WTC11 (cell line): ENCODE measurements around the gene DNALI1. TPM values are rescaled to one million over a fixed set of nuclear protein-coding genes. Genes with fewer than 3 reads are reported as not detected.

Source experiments
- ATAC-seq: fragments of 200-7000 bp; cut with Tn5 transposase; 2 replicates; pipeline ENCODE4 v1.10.0; 2021; ENCODE audit warnings: mild to moderate bottlenecking, moderate library complexity
- CTCF ChIA-PET: fragments of 300-600 bp; sonication (Branson Sonifier 250); formaldehyde crosslinking; loops from one replicate; lab custom pipeline; 2021; ENCODE audit warnings: antibody characterized with exemption; lab: Charles Lee
- POLR2A ChIA-PET: fragments of 350-600 bp; sonication (Branson Sonifier 250); formaldehyde crosslinking; loops from one replicate; lab custom pipeline; 2021; ENCODE audit warnings: antibody characterized with exemption; lab: Charles Lee
- DNase-seq: peaks from one replicate; pipeline ENCODE4 v3.0.0; 2021; ENCODE audit warnings: low spot score
- H3K27ac Mint-ChIP-seq: 2 replicates; pipeline ENCODE4 v1.8.0; 2021; ENCODE audit warnings: mixed read lengths
- H3K27me3 Mint-ChIP-seq: 2 replicates; pipeline ENCODE4 v1.8.0; 2021; ENCODE audit warnings: low read depth, mild to moderate bottlenecking, moderate library complexity, mixed read lengths
- H3K36me3 Mint-ChIP-seq: 2 replicates; pipeline ENCODE4 v1.8.0; 2021; ENCODE audit warnings: mixed read lengths
- H3K4me1 Mint-ChIP-seq: 2 replicates; pipeline ENCODE4 v1.8.0; 2022; ENCODE audit warnings: mixed read lengths
- H3K4me3 Mint-ChIP-seq: 2 replicates; pipeline ENCODE4 v1.8.0; 2021; ENCODE audit warnings: mild to moderate bottlenecking, moderate library complexity, mixed read lengths
- H3K9me3 Mint-ChIP-seq: 2 replicates; pipeline ENCODE4 v1.8.0; 2021; ENCODE audit warnings: mixed read lengths
- ATF1 ChIP-seq: sonication (generic); formaldehyde crosslinking; IDR thresholded peaks from 2 replicates; pipeline ENCODE4 v1.8.1; 2023; ENCODE audit warnings: mild to moderate bottlenecking, moderate library complexity, missing genetic modification reagents
- ATF6 ChIP-seq: sonication (generic); formaldehyde crosslinking; IDR thresholded peaks from 2 replicates; pipeline ENCODE4 v1.8.1; 2023; ENCODE audit warnings: mild to moderate bottlenecking, missing genetic modification reagents
- CBFB ChIP-seq: sonication (generic); formaldehyde crosslinking; IDR thresholded peaks from 2 replicates; pipeline ENCODE4 v1.8.1; 2022; ENCODE audit warnings: mild to moderate bottlenecking, low read depth, missing genetic modification reagents
- EMX1 ChIP-seq: fragments of 250-450 bp; sonication (Bioruptor Pico); IDR thresholded peaks from 2 replicates; pipeline ENCODE4 v1.8.0; 2021; ENCODE audit warnings: mild to moderate bottlenecking
- ESRRA ChIP-seq: sonication (generic); formaldehyde crosslinking; IDR thresholded peaks from 2 replicates; pipeline ENCODE4 v1.8.1; 2022; ENCODE audit warnings: mild to moderate bottlenecking, missing genetic modification reagents, borderline replicate concordance
- GRHL2 ChIP-seq: fragments of 250-450 bp; sonication (Bioruptor Pico); IDR thresholded peaks from 2 replicates; pipeline ENCODE4 v1.8.0; 2022; ENCODE audit warnings: mild to moderate bottlenecking, moderate library complexity; ENCODE audit not compliant: insufficient replicate concordance, severe bottlenecking
- HMGA2 ChIP-seq: fragments of 250-450 bp; sonication (Bioruptor Pico); IDR thresholded peaks from 2 replicates; pipeline ENCODE4 v1.4.0; 2021; ENCODE audit warnings: mild to moderate bottlenecking, moderate library complexity
- JAZF1 ChIP-seq: fragments of 250-450 bp; sonication (Bioruptor Pico); IDR thresholded peaks from 2 replicates; pipeline ENCODE4 v1.9.0; 2021; ENCODE audit warnings: moderate library complexity, mild to moderate bottlenecking, inconsistent platforms
- JUN ChIP-seq: sonication (generic); formaldehyde crosslinking; IDR thresholded peaks from 2 replicates; pipeline ENCODE4 v1.8.0; 2023; ENCODE audit warnings: mild to moderate bottlenecking, missing genetic modification reagents
- MAX ChIP-seq: sonication (generic); formaldehyde crosslinking; IDR thresholded peaks from 2 replicates; pipeline ENCODE4 v1.8.0; 2022; ENCODE audit warnings: mild to moderate bottlenecking, missing genetic modification reagents
- NFATC4 ChIP-seq: fragments of 250-450 bp; sonication (Bioruptor Pico); IDR thresholded peaks from 2 replicates; pipeline ENCODE4 v1.9.0; 2021; ENCODE audit warnings: mild to moderate bottlenecking
- OVOL2 ChIP-seq: fragments of 250-450 bp; sonication (Bioruptor Pico); IDR thresholded peaks from 2 replicates; pipeline ENCODE4 v1.9.0; 2021; ENCODE audit warnings: mild to moderate bottlenecking, borderline replicate concordance
- PRRX2 ChIP-seq: fragments of 250-450 bp; sonication (Bioruptor Pico); IDR thresholded peaks from 2 replicates; pipeline ENCODE4 v1.8.0; 2021; ENCODE audit warnings: mild to moderate bottlenecking
- SMAD4 ChIP-seq: sonication (generic); formaldehyde crosslinking; IDR thresholded peaks from 2 replicates; pipeline ENCODE4 v1.8.0; 2022; ENCODE audit warnings: mild to moderate bottlenecking, missing genetic modification reagents
- SP1 ChIP-seq: sonication (generic); formaldehyde crosslinking; conservative IDR thresholded peaks from 2 replicates; pipeline ENCODE4 v1.8.1; 2022; ENCODE audit warnings: missing genetic modification reagents
- TEAD1 ChIP-seq: sonication (generic); formaldehyde crosslinking; IDR thresholded peaks from 2 replicates; pipeline ENCODE4 v1.8.0; 2022; ENCODE audit warnings: mild to moderate bottlenecking, missing genetic modification reagents
- ZNF232 ChIP-seq: sonication (generic); formaldehyde crosslinking; IDR thresholded peaks from 2 replicates; pipeline ENCODE4 v1.8.0; 2022; ENCODE audit warnings: mild to moderate bottlenecking, missing genetic modification reagents
- ZNF416 ChIP-seq: fragments of 250-450 bp; sonication (Bioruptor Pico); IDR thresholded peaks from 2 replicates; pipeline ENCODE4 v1.9.0; 2021; ENCODE audit warnings: mild to moderate bottlenecking, inconsistent platforms
- total RNA-seq: library from RNA; stranded (reverse); gene quantifications from 3 replicates; pipeline ENCODE4 v1.2.3, GENCODE V29; 2021
- TF ChIP-seq, protein P1 (sequence below): sonication (generic); formaldehyde crosslinking; IDR thresholded peaks from 2 replicates; pipeline ENCODE4 v1.8.1; 2022; ENCODE audit warnings: missing genetic modification reagents, borderline replicate concordance

Gene DNALI1
- total RNA-seq, 1 experiment from 2014 or later = 10.5 TPM

DNA sequence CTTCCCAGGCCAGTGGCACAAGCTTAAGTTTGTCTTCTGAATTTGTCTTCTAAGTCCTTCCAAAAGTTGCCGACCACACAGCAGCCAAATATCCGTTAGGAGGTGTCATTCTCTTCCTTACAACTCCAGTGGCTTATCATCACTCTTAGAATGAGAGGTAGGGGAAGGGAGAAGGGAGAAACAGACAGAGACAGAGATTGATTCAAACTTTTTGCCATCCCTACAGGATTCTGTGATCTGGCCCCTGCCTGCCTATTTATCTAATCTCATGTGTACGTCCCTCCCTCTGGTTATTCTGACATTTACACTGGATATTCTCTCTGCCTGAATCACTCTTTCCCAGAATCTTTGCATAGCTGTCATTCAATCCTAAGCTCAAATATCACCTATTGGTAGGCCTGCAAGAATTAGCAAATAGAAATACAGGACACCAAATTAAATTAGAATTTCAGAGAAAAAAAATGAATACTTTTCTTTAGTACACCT lies 39.5 kb downstream of the DNALI1 start (continued):
- TF ChIP-seq ESRRA (CRISPR knock-in tag) = no peak
- TF ChIP-seq SMAD4 (CRISPR knock-in tag) = no peak
- TF ChIP-seq JUN (CRISPR knock-in tag) = no peak

DNA sequence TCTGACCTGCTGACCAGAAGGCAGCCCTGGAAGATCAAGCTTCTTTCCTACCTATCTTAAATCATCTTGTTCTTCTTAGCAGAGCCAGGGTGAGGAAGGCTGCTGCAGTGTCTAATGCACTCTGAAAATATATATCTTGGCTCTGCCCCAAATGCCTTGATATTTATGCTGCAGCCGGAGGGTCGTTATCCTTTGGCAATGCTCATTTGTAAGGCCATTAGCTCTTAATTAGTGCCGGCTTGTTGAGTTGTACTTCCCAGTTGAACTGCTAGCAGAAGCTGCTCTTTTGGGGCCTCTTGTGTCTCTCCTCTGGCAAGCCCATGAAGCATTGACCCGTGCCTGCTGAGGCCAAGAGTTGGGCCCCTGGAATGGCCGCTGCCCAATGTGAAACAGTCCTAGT lies 43.2 kb downstream of the DNALI1 start:
- ChIA-PET CTCF (interaction anchor here (0.9 to 1.1 kb wide), 2 partner anchors 22 to 25 kb away, joined by 3 read pairs; no protein-coding TSS in a partner anchor), POLR2A (no interaction called here)
- Mint-ChIP-seq H3K27ac (no peak overlapping the region), H3K9me3 (no peaks in the 10 kb centered on the region), H3K4me3 (no peak overlapping the region), H3K4me1 (peaks cover 12% of the 10 kb centered on the region), H3K36me3 (no peaks in the 10 kb centered on the region), H3K27me3 (peaks cover 17% of the 10 kb centered on the region)
- DNase-seq (no peak), ATAC-seq (no peak)
- no peak for TF ChIP-seq OVOL2 (CRISPR knock-in tag)
- TF ChIP-seq ATF6 (CRISPR knock-in tag) = no peak
- no peak for TF ChIP-seq PRRX2
- TF ChIP-seq ATF1 = no peak
- no peak for TF ChIP-seq GRHL2
- TF ChIP-seq CBFB (CRISPR knock-in tag) = no peak

GRCh38 chr1:37601441-37601840 lies 44.7 kb downstream of the DNALI1 start:
- ChIA-PET POLR2A (no interaction called here), CTCF (interaction anchor here (0.8 to 1.5 kb wide), 4 partner anchors 21 to 89 kb away, joined by 3 to 4 read pairs (median 3); a partner anchor contains a TSS)
- ATAC-seq = no peak
- Mint-ChIP-seq H3K36me3 (no peaks in the 10 kb centered on the region), H3K4me3 (no peak overlapping the region), H3K27me3 (peaks cover 17% of the 10 kb centered on the region), H3K27ac (no peak overlapping the region), H3K4me1 (peaks cover under 1% of the 10 kb centered on the region; the same call in 1 of the 2 replicates), H3K9me3 (no peaks in the 10 kb centered on the region)
- TF ChIP-seq MAX (CRISPR knock-in tag) (no peak), TEAD1 (CRISPR knock-in tag) (no peak), EMX1 (CRISPR knock-in tag) (no peak), HMGA2 (CRISPR knock-in tag) (no peak), ZNF416 (CRISPR knock-in tag) (no peak), NFATC4 (CRISPR knock-in tag) (no peak), JAZF1 (CRISPR knock-in tag) (no peak), ZNF232 (CRISPR knock-in tag) (no peak), ESRRA (CRISPR knock-in tag) (no peak), SP1 (CRISPR knock-in tag) (no peak)
- TF ChIP-seq, protein P1, sequence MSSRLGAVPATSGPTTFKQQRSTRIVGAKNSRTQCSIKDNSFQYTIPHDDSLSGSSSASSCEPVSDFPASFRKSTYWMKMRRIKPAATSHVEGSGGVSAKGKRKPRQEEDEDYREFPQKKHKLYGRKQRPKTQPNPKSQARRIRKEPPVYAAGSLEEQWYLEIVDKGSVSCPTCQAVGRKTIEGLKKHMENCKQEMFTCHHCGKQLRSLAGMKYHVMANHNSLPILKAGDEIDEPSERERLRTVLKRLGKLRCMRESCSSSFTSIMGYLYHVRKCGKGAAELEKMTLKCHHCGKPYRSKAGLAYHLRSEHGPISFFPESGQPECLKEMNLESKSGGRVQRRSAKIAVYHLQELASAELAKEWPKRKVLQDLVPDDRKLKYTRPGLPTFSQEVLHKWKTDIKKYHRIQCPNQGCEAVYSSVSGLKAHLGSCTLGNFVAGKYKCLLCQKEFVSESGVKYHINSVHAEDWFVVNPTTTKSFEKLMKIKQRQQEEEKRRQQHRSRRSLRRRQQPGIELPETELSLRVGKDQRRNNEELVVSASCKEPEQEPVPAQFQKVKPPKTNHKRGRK = no peak
- no peak for DNase-seq
